H1 (cell line): ENCODE measurements around the gene TMPO. TPM values are rescaled to one million over a fixed set of nuclear protein-coding genes. Genes with fewer than 3 reads are reported as not detected.

Source experiments
- CTCF ChIA-PET: fragments of 300-600 bp; sonication (Branson Sonifier 250); formaldehyde crosslinking; loops from one replicate; lab custom pipeline; 2021; ENCODE audit not compliant: partially characterized antibody; lab: Charles Lee
- POLR2A ChIA-PET: fragments of 300-600 bp; sonication (Branson Sonifier 250); formaldehyde crosslinking; loops from one replicate; lab custom pipeline; 2021; ENCODE audit warnings: inconsistent platforms; ENCODE audit not compliant: partially characterized antibody; lab: Charles Lee
- DNase-seq, 2 experiments: peaks; one replicate each; pipeline versions ENCODE4 v3.0.0 to v3.0.0-alpha.2; 2010 to 2022; ENCODE audit warnings: low spot score in 2 of 2, low read depth in 1 of 2, mixed read lengths in 1 of 2
- FAIRE-seq: peaks from 2 replicates; lab custom pipeline; 2011; peaks lifted over from hg19 to GRCh38; lab: Jason Lieb, UNC
- H2AFZ ChIP-seq: 2 replicates; pipeline ENCODE4 v1.8.1; 2012; ENCODE audit warnings: low read length, inconsistent platforms
- H2AK5ac ChIP-seq: 2 replicates; pipeline ENCODE4 v1.6.1; 2013; ENCODE audit warnings: low read depth, low read length
- H2BK120ac ChIP-seq: replicated peaks from 2 replicates; pipeline ENCODE3; 2013; ENCODE audit warnings: low read depth, low read length, inconsistent platforms
- H2BK12ac ChIP-seq: 2 replicates; pipeline ENCODE4 v1.6.1; 2013; ENCODE audit warnings: low read depth, low read length
- H2BK15ac ChIP-seq: 2 replicates; pipeline ENCODE4 v1.6.1; 2013; ENCODE audit warnings: low read length
- H2BK20ac ChIP-seq: 2 replicates; pipeline ENCODE4 v1.6.1; 2013; ENCODE audit warnings: low read length
- H2BK5ac ChIP-seq: 2 replicates; pipeline ENCODE4 v1.6.1; 2013; ENCODE audit warnings: low read depth, low read length
- H3K14ac ChIP-seq: 2 replicates; pipeline ENCODE4 v1.6.1; 2013; ENCODE audit warnings: inconsistent platforms; ENCODE audit not compliant: insufficient read length
- H3K18ac ChIP-seq: 2 replicates; pipeline ENCODE4 v1.6.1; 2013; ENCODE audit warnings: low read length; ENCODE audit errors: extremely low read depth
- H3K23ac ChIP-seq: 2 replicates; pipeline ENCODE4 v1.6.1; 2013; ENCODE audit warnings: inconsistent platforms; ENCODE audit not compliant: insufficient read length
- H3K23me2 ChIP-seq: 2 replicates; pipeline ENCODE4 v1.6.1; 2013; ENCODE audit warnings: low read depth, low read length
- H3K27ac ChIP-seq: 2 replicates; pipeline ENCODE4 v1.6.1; 2011; ENCODE audit warnings: low read depth, low read length, inconsistent platforms
- H3K27me3 ChIP-seq, 4 experiments: replicated peaks in 1 of 4; 1 replicate in 1 of 4; 2 replicates in 3 of 4; pipeline versions ENCODE4 v1.6.1 to v1.8.1; 2011 to 2013; ENCODE audit warnings: low read length in 3 of 4, mild to moderate bottlenecking in 3 of 4, inconsistent platforms in 2 of 4, mixed read lengths in 2 of 4, moderate library complexity in 1 of 4; ENCODE audit not compliant: control insufficient read depth in 3 of 4, insufficient read depth in 3 of 4; ENCODE audit errors: extremely low read depth in 1 of 4
- H3K36me3 ChIP-seq, 4 experiments: 2 replicates each; pipeline versions ENCODE4 v1.6.1 to v1.8.1; 2011 to 2013; ENCODE audit warnings: mild to moderate bottlenecking in 4 of 4, low read length in 3 of 4, moderate library complexity in 2 of 4, control low read depth in 1 of 4, inconsistent platforms in 1 of 4; ENCODE audit not compliant: insufficient read depth in 4 of 4, control insufficient read depth in 2 of 4
- H3K4ac ChIP-seq: replicated peaks from 2 replicates; pipeline ENCODE3; 2013; ENCODE audit warnings: low read length, low read depth, mixed read lengths, inconsistent platforms; ENCODE audit not compliant: insufficient read length
- H3K4me1 ChIP-seq, 4 experiments: replicated peaks in 1 of 4; 1 replicate in 1 of 4; 2 replicates in 3 of 4; pipeline versions ENCODE4 v1.6.1 to v1.8.1; 2011 to 2013; ENCODE audit warnings: low read length in 3 of 4, inconsistent platforms in 2 of 4, mixed read lengths in 1 of 4; ENCODE audit not compliant: insufficient read depth in 4 of 4, control insufficient read depth in 3 of 4
- H3K4me2 ChIP-seq, 2 experiments: 2 replicates each; pipeline versions ENCODE4 v1.6.1 to v1.8.1; 2011 to 2013; ENCODE audit warnings: low read depth in 2 of 2, low read length in 2 of 2, control low read depth in 1 of 2, inconsistent platforms in 1 of 2, mild to moderate bottlenecking in 1 of 2; ENCODE audit not compliant: insufficient read depth in 1 of 2
- H3K4me3 ChIP-seq, 4 experiments: fragments of 200-600, 300-600 bp in 1 of 4; sonication (generic), shearing (Covaris generic), sonication (Bioruptor Twin) in 1 of 4; 2 replicates each; pipeline versions ENCODE4 v1.5.1 to v1.8.1; 2011 to 2016; ENCODE audit warnings: low read length in 4 of 4, low read depth in 3 of 4, control low read depth in 2 of 4, inconsistent platforms in 2 of 4, mild to moderate bottlenecking in 2 of 4, mixed read lengths in 1 of 4, moderate library complexity in 1 of 4; ENCODE audit not compliant: insufficient read depth in 2 of 4; ENCODE audit errors: extremely low read depth in 1 of 4
- H3K56ac ChIP-seq: replicated peaks from 2 replicates; pipeline ENCODE3; 2013; ENCODE audit warnings: low read depth, mild to moderate bottlenecking, mixed read lengths, low read length, inconsistent platforms; ENCODE audit not compliant: insufficient read length
- H3K79me1 ChIP-seq: 2 replicates; pipeline ENCODE4 v1.6.1; 2013; ENCODE audit warnings: low read depth, low read length, control low read depth
- H3K79me2 ChIP-seq, 2 experiments: 2 replicates each; pipeline versions ENCODE4 v1.6.1 to v1.8.1; 2012 to 2013; ENCODE audit warnings: low read length in 2 of 2, mild to moderate bottlenecking in 2 of 2, inconsistent platforms in 1 of 2; ENCODE audit not compliant: insufficient read depth in 2 of 2, control insufficient read depth in 1 of 2
- H3K9ac ChIP-seq, 4 experiments: replicated peaks in 1 of 4; 1 replicate in 1 of 4; 2 replicates in 3 of 4; pipeline versions ENCODE4 v1.6.1 to v1.8.1; 2011 to 2013; ENCODE audit warnings: low read depth in 3 of 4, low read length in 3 of 4, control low read depth in 2 of 4, mild to moderate bottlenecking in 2 of 4, moderate library complexity in 2 of 4, inconsistent platforms in 1 of 4; ENCODE audit errors: extremely low read depth in 1 of 4
- H3K9me3 ChIP-seq, 2 experiments: 2 replicates each; pipeline versions ENCODE4 v1.6.1 to v1.8.1; 2012 to 2013; ENCODE audit warnings: mild to moderate bottlenecking in 2 of 2, moderate library complexity in 2 of 2, control low read depth in 1 of 2, inconsistent platforms in 1 of 2, low read depth in 1 of 2, low read length in 1 of 2, mixed read lengths in 1 of 2; ENCODE audit not compliant: insufficient read depth in 2 of 2
- H4K20me1 ChIP-seq, 2 experiments: replicated peaks in 1 of 2; 2 replicates each; pipeline versions ENCODE3 to v1.8.1; 2011 to 2013; ENCODE audit warnings: inconsistent platforms in 2 of 2, low read length in 2 of 2, mild to moderate bottlenecking in 1 of 2; ENCODE audit not compliant: insufficient read depth in 2 of 2, control insufficient read depth in 1 of 2
- H4K5ac ChIP-seq: 2 replicates; pipeline ENCODE4 v1.6.1; 2013; ENCODE audit warnings: low read length, low read depth, mixed read lengths, inconsistent platforms; ENCODE audit not compliant: insufficient read length
- H4K8ac ChIP-seq: 2 replicates; pipeline ENCODE4 v1.8.0; 2013; ENCODE audit warnings: mild to moderate bottlenecking, moderate library complexity, low read length, inconsistent platforms; ENCODE audit not compliant: insufficient read depth; ENCODE audit errors: extremely low read depth
- H4K91ac ChIP-seq: replicated peaks from 2 replicates; pipeline ENCODE3; 2013; ENCODE audit warnings: low read length, mixed read lengths, inconsistent platforms; ENCODE audit not compliant: insufficient read length
- ATF3 ChIP-seq: IDR thresholded peaks from 2 replicates; pipeline ENCODE4 v1.6.1; 2011; ENCODE audit warnings: low read depth, mild to moderate bottlenecking, low read length; ENCODE audit not compliant: insufficient read depth
- CBX8 ChIP-seq: fragments of 300-800, 300-1000 bp; sonication (generic); IDR thresholded peaks from 2 replicates; pipeline ENCODE4 v1.7.1; 2016; ENCODE audit warnings: low read depth, low read length, borderline replicate concordance
- CTCF ChIP-seq, 3 experiments: IDR thresholded peaks; 1 replicate in 2 of 3; 2 replicates in 1 of 3; pipeline versions ENCODE4 v1.5.1 to v1.6.1; 2011; ENCODE audit warnings: low read length in 3 of 3, mild to moderate bottlenecking in 3 of 3, inconsistent platforms in 2 of 3, low read depth in 1 of 3, moderate library complexity in 1 of 3; ENCODE audit not compliant: insufficient read depth in 1 of 3; ENCODE audit errors: control extremely low read depth in 1 of 3
- E2F6 ChIP-seq: IDR thresholded peaks from 2 replicates; pipeline ENCODE4 v1.6.1; 2012; ENCODE audit warnings: inconsistent platforms
- FOSL1 ChIP-seq: IDR thresholded peaks from 2 replicates; pipeline ENCODE4 v1.6.1; 2011; ENCODE audit warnings: mild to moderate bottlenecking, low read depth, low read length, moderate library complexity; ENCODE audit not compliant: insufficient read depth
- GTF2F1 ChIP-seq: IDR thresholded peaks from 2 replicates; pipeline ENCODE4 v1.6.1; 2012; ENCODE audit warnings: low read depth, low read length, improper control_type of control experiment, borderline replicate concordance
- JUND ChIP-seq: IDR thresholded peaks from 2 replicates; pipeline ENCODE4 v1.6.1; 2011; ENCODE audit warnings: mild to moderate bottlenecking, improper control_type of control experiment, low read length
- SP2 ChIP-seq: IDR thresholded peaks from 2 replicates; pipeline ENCODE4 v1.6.1; 2012; ENCODE audit warnings: mild to moderate bottlenecking, low read length, inconsistent platforms
- SP4 ChIP-seq: IDR thresholded peaks from 2 replicates; pipeline ENCODE4 v1.6.1; 2012; ENCODE audit warnings: low read length, inconsistent platforms
- SRF ChIP-seq: IDR thresholded peaks from 2 replicates; pipeline ENCODE4 v1.6.1; 2011; ENCODE audit warnings: mild to moderate bottlenecking, low read depth, low read length, moderate library complexity
- ZNF274 ChIP-seq: IDR thresholded peaks from 2 replicates; pipeline ENCODE4 v1.7.0; 2012; ENCODE audit warnings: low read length, borderline replicate concordance; ENCODE audit errors: extremely low read depth
- WGBS, 2 experiments: shearing (Covaris generic) in 1 of 2; methylation state at CpG; one replicate each; pipeline versions ENCODE4 v1.1.6 to v1.1.7; 2013 to 2015; ENCODE audit warnings: low lambda C conversion rate in 2 of 2, mixed read lengths in 2 of 2, inconsistent platforms in 1 of 2, low coverage in 1 of 2, missing lambda C conversion rate in 1 of 2; ENCODE audit not compliant: insufficient replicate concordance in 2 of 2, insufficient coverage in 1 of 2, insufficient read length in 1 of 2; ENCODE audit errors: extremely low coverage in 1 of 2, missing lambda C conversion rate in 1 of 2; 5-methylcytosine and 5-hydroxymethylcytosine counted together
- polyA plus RNA-seq, 7 experiments: library from polyadenylated mRNA; depleted of rRNA in 3 of 7; stranded (reverse) in 5 of 7; unstranded in 2 of 7; fragments of >200 nt in 5 of 7; fragments of 200-250 nt in 2 of 7; gene quantifications; 1 replicate in 5 of 7; 2 replicates in 1 of 7; 4 replicates in 1 of 7; pipeline versions ENCODE4 v1.2.1 to v1.2.3, GENCODE V29; 2011 to 2013; ENCODE audit warnings: missing spikeins in 2 of 7, mixed read lengths in 2 of 7
- total RNA-seq: library from RNA; stranded (reverse); fragmentation: NEBNext Ultra II Directional; extraction: Animal tissue kit (Norgen Biotek cat#: 25700); gene quantifications from 2 replicates; pipeline ENCODE4 v1.2.1, GENCODE V29; 2021

Gene TMPO
- total and polyA plus RNA-seq, 2 of the 8 experiments (the other 6 are each of a cell fraction or from before 2014, with no cell fraction given) = 43.9 to 195 TPM

- TF ChIP-seq ATF3 = no peak
- TF ChIP-seq CBX8 = no peak
- no peak for TF ChIP-seq ZNF274
- TF ChIP-seq GTF2F1 = no peak
- no peak for TF ChIP-seq SP2
- TF ChIP-seq FOSL1 = no peak
- TF ChIP-seq SRF = no peak
- no peak for TF ChIP-seq SP4
- TF ChIP-seq E2F6 = no peak
- no peak for TF ChIP-seq JUND
- TF ChIP-seq CTCF (IDR thresholded peaks at IDR 0.05; ENCODE audit: control extremely low read depth in 1 of 3, insufficient read depth in 1 of 3, low read depth in 1 of 3, low read length in 3 of 3) = no peak
- DNase-seq = no peak
- Histone ChIP-seq H3K18ac (no peak overlapping the region), H3K4me2 (no peak overlapping the region), H3K4me1 (no peaks in the 10 kb centered on the region), H2BK20ac (no peak overlapping the region), H3K23me2 (no peaks in the 10 kb centered on the region), H3K4me3 (no peak overlapping the region), H2AFZ (no peak overlapping the region), H3K23ac (no peak overlapping the region), H3K36me3 (no peaks in the 10 kb centered on the region), H3K27me3 (no peaks in the 10 kb centered on the region), H3K79me1 (no peaks in the 10 kb centered on the region), H4K91ac (no peak overlapping the region), H2AK5ac (no peak overlapping the region), H2BK5ac (no peak overlapping the region), H3K79me2 (no peaks in the 10 kb centered on the region), H4K5ac (no peak overlapping the region), H3K9me3 (no peaks in the 10 kb centered on the region), H2BK12ac (no peak overlapping the region), H2BK15ac (no peak overlapping the region), H4K20me1 (no peaks in the 10 kb centered on the region), H4K8ac (no peak overlapping the region), H2BK120ac (no peak overlapping the region), H3K56ac (no peak overlapping the region), H3K27ac (no peak overlapping the region), H3K14ac (no peak overlapping the region), H3K4ac (no peak overlapping the region), H3K9ac (no peak overlapping the region)
- POLR2A ChIA-PET = interaction anchor here (1.3 kb wide), 1 partner anchor 19 kb away, joined by 5 read pairs; the partner anchor contains the start of gene SLC25A3
- CTCF ChIA-PET = interaction anchor here (0.7 to 4.5 kb wide), 4 partner anchors 19 to 348 kb away, joined by 3 to 31 read pairs (median 6); partner anchors contain the start of gene SLC25A3
- 94% methylated on average over 1 of the region's 1 CpG; no CpG with 5 or more reads in 1 of the 2 experiments for WGBS, 2 experiments
- FAIRE-seq = no peak
These were observed 58.7 kb downstream of the TMPO start for GRCh38 chr12:98574110-98574509.
